ENCODE results near the gene SPACA6. TPM values are rescaled to one million over a fixed set of nuclear protein-coding genes. Genes with fewer than 3 reads are reported as not detected.

SPACA6 gene
- total and polyA plus RNA-seq, 9 of the 15 experiments (the other 6 are each of a cell fraction or from before 2014, with no cell fraction given) = 1.3 to 17.3 (median 6.2) TPM

DNA sequence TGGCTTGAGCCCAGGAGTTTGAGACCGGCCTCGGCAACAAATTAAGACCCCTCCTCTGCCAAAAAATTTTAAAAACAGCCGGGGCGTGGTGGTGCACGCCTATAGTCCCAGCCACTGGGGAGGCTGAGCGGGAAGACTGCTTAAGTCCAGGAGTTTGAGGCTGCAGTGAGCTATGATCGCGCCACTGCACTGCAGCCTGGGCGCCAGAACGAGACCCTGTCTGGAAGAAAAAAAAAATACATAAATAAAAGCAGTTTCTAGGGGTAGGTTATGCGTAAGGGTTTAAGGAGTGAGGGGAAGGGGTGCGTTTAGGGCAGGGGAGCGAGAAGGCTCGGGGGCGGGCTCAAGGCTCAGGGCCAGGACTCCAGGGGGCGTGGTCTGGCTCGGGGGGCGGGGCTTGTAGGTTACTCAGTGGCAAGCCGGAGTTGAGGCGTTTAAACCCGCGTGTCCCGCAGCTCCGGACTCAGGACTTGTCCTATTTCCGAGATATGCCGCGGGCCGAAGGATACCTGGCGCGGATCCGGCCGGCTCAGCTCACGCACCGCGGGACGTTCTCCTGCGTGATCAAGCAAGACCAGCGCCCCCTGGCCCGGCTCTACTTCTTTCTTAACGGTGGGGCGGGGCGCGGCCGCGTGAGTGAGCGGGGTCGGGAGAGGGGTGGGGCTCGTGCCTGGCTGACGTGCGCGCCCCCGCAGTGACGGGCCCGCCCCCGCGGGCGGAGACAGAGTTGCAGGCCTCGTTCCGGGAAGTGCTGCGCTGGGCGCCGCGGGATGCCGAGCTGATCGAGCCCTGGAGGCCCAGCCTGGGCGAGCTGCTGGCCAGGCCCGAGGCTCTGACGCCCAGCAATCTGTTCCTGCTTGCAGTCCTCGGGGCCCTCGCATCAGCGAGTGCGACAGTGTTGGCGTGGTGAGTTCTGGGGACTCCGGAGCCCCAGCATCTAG lies 10.7 kb downstream of the SPACA6 start (continued):
- peak; percentile 70 for TF ChIP-seq NR3C1 (CRISPR knock-in tag; IDR thresholded peaks at IDR 0.05)

DNA sequence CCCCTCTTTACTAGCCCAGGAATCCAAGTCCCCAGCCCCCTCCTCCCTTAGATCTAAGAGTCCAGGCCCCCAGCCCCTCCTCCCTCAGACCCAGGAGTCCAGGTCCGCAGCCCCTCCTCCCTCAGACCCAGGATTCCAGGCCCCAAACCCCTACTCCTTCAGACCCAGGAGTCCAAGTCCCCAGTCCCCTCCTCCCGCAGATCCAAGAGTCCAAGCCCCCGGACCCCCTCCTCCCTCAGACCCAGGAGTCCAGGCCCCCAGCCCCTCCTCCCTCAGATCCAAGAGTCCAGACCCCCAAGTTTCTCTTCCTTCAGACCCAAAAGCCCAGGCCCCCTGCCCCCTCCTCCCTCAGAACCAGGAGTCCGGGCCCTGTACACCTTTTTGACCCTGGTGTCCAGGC lies 11.5 kb downstream of the SPACA6 start:
- peak overlapping the region; percentile 93 to 100 for H3K9ac ChIP-seq (ENCODE audit: insufficient read depth in 1 of 2, low read depth in 2 of 2, low read length in 2 of 2)
- no TSS peak for BruUV-seq (replicated peaks)
- no peaks in the 10 kb centered on the region for H3K9me3 ChIP-seq (replicated peaks; ENCODE audit: control insufficient read depth, insufficient read depth, low read depth, low read length)
- peak overlapping the region; percentile 87 for H3K4me2 ChIP-seq (ENCODE audit: insufficient read depth, low read length)
- H2AFZ ChIP-seq (ENCODE audit: low read depth, low read length) = peak overlapping the region; percentile 89
- ATAC-seq = no peak
- in situ Hi-C loops (cut with MboI) = no loop called here
- peaks cover 33% of the 10 kb centered on the region; the same call in 2 of the 3 replicates for H3K36me3 ChIP-seq (ENCODE audit: control insufficient read depth, insufficient read depth, low read length)
- no peak for DNase-seq (ENCODE audit: extremely low read depth in 1 of 4, low spot score in 3 of 4)
- H4K20me1 ChIP-seq (replicated peaks; ENCODE audit: control insufficient read depth, insufficient read depth, low read length) = no peaks in the 10 kb centered on the region
- CTCF ChIA-PET (ENCODE audit: low intra/inter-chr PET ratio) = no interaction called here
- H3K79me2 ChIP-seq (ENCODE audit: control insufficient read depth, insufficient read depth, low read length) = peaks cover 22% of the 10 kb centered on the region
- peaks cover 32 to 44% of the 10 kb centered on the region in 2 experiments for H3K4me1 ChIP-seq (replicated peaks in 1 of 2; ENCODE audit: control insufficient read depth in 2 of 2, insufficient read depth in 2 of 2, low read length in 2 of 2)
- H3K9me1 ChIP-seq (ENCODE audit: control insufficient read depth, insufficient read depth, low read length) = no peaks in the 10 kb centered on the region
- 25% methylated on average over 1 of the region's 4 CpGs for WGBS (ENCODE audit: insufficient coverage, low coverage, missing lambda C conversion rate)
- no peaks in the 10 kb centered on the region for H3K27me3 ChIP-seq (ENCODE audit: control insufficient read depth in 2 of 2, insufficient read depth in 2 of 2, low read length in 2 of 2)
- peak overlapping the region; percentile 83 for H3K27ac ChIP-seq (ENCODE audit: extremely low read depth, low read depth, low read length)
- H3K4me3 ChIP-seq = peak overlapping the region; percentile 74
- intact Hi-C loops (cut with micrococcal nuclease) = loop anchor here (5.0 kb wide), 2 partner anchors 73 to 93 kb away; partner anchors contain the start of gene FPR3
- FAIRE-seq = no peak
- POLR2A ChIA-PET = interaction anchor here (0.7 to 1.7 kb wide), 6 partner anchors 9 to 270 kb away, joined by 3 to 4 read pairs (median 4); no protein-coding TSS in a partner anchor
- no peak for TF ChIP-seq FOXK2 (conservative IDR thresholded peaks at IDR 0.05 in 1 of 2, IDR thresholded peaks at IDR 0.05 in 1 of 2; ENCODE audit: low read depth in 2 of 2)
- no peak for TF ChIP-seq EHMT2 (IDR thresholded peaks at IDR 0.05)
- TF ChIP-seq, protein P1, sequence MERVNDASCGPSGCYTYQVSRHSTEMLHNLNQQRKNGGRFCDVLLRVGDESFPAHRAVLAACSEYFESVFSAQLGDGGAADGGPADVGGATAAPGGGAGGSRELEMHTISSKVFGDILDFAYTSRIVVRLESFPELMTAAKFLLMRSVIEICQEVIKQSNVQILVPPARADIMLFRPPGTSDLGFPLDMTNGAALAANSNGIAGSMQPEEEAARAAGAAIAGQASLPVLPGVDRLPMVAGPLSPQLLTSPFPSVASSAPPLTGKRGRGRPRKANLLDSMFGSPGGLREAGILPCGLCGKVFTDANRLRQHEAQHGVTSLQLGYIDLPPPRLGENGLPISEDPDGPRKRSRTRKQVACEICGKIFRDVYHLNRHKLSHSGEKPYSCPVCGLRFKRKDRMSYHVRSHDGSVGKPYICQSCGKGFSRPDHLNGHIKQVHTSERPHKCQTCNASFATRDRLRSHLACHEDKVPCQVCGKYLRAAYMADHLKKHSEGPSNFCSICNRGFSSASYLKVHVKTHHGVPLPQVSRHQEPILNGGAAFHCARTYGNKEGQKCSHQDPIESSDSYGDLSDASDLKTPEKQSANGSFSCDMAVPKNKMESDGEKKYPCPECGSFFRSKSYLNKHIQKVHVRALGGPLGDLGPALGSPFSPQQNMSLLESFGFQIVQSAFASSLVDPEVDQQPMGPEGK (CRISPR knock-in tag; IDR thresholded peaks at IDR 0.05; ENCODE audit: borderline replicate concordance) = no peak
- TF ChIP-seq CHD7 (IDR thresholded peaks at IDR 0.05; ENCODE audit: low read depth, low read length) = no peak
